Cardiac fibroblast (primary cell): ENCODE results near the gene NLRP4.

Source experiments
- DNase-seq, 2 donors: peaks; one replicate each; pipeline versions ENCODE4 v3.0.0 to v3.0.0-alpha.2; 2010; ENCODE audit warnings: low read depth in 2 of 2
- H3K4me3 ChIP-seq, 2 donors: replicated peaks in 1 of 2; 1 replicate in 1 of 2; 2 replicates in 1 of 2; pipeline ENCODE4 v1.5.1; 2011; ENCODE audit warnings: low read depth in 2 of 2, low read length in 2 of 2, mild to moderate bottlenecking in 2 of 2, moderate library complexity in 1 of 2
- CTCF ChIP-seq: IDR thresholded peaks from one replicate; pipeline ENCODE4 v1.5.1; 2011; ENCODE audit warnings: low read depth, mild to moderate bottlenecking, low read length, inconsistent platforms

Gene NLRP4

GRCh38 chr19:55812449-55812848 lies 23.9 kb upstream of the NLRP4 start:
- H3K4me3 ChIP-seq = no peak overlapping the region
- no peak for TF ChIP-seq CTCF
- DNase-seq = no peak

GRCh38 chr19:55813906-55814305 lies 22.4 kb upstream of the NLRP4 start:
- DNase-seq = no peak
- TF ChIP-seq CTCF = no peak
- no peak overlapping the region for H3K4me3 ChIP-seq

- DNase-seq = no peak
- no peak overlapping the region for H3K4me3 ChIP-seq
- no peak for TF ChIP-seq CTCF
These were observed 16.3 kb upstream of the NLRP4 start for GRCh38 chr19:55820037-55820436.

- H3K4me3 ChIP-seq = no peak overlapping the region
- no peak for DNase-seq
- TF ChIP-seq CTCF = no peak
These were observed 5.7 kb upstream of the NLRP4 start for GRCh38 chr19:55830656-55831055.

- no peak within 1 kb of the TSS for H3K4me3 ChIP-seq
- no peak for DNase-seq
- no peak for TF ChIP-seq CTCF
These were observed 4.5 kb upstream of the NLRP4 start, which contains the start of gene NLRP11 for GRCh38 chr19:55831846-55832245. Gene NLRP11, minus strand, starts transcription at chr19:55831999. Its CDS starts 13,825 bp downstream, at chr19:55818174.

GRCh38 chr19:55832676-55833075 lies 3.7 kb upstream of the NLRP4 start:
- DNase-seq = no peak
- H3K4me3 ChIP-seq = no peak overlapping the region
- no peak for TF ChIP-seq CTCF

GRCh38 chr19:55838251-55838650 lies 1.9 kb downstream of the NLRP4 start:
- DNase-seq = no peak
- TF ChIP-seq CTCF = no peak
- no peak overlapping the region for H3K4me3 ChIP-seq
